ENCODE measurements around the gene BMPER. TPM values are rescaled to one million over a fixed set of nuclear protein-coding genes. Genes with fewer than 3 reads are reported as not detected.

Gene BMPER
- total RNA-seq, 8 experiments from 2014 or later, result 0.25 to 39.1 (median 2.4) TPM

GRCh38 chr7:33965183-33965744 is 59.9 kb downstream of the BMPER start:
- 50 to 100% (median 90%) methylated on average over 1 to 2 of the region's 2 CpGs; no CpG with 5 or more reads in 1 of the 10 experiments for whole genome bisulfite sequencing, 10 experiments
- in situ Hi-C loops (cut with MboI; ENCODE audit: low pct_unique_long_range_greater_than_20kb in 2 of 9, low sequenced_read_pairs in 9 of 9, unreplicated experiment in 9 of 9), result no loop called here
- ATAC-seq (replicated peaks in 6 of 8), result no peak
- no peak overlapping the region for H3K4me3 ChIP-seq
- no peak overlapping the region for H3K27ac ChIP-seq
- H3K4me1 ChIP-seq (replicated peaks in 1 of 2), result no peaks in the 10 kb centered on the region

GRCh38 chr7:33968591-33968990 is 63.3 kb downstream of the BMPER start:
- WGBS, 10 experiments, result 86 to 100% (median 100%) methylated on average over 1 of the region's 1 CpG; no CpG with 5 or more reads in 4 of the 10 experiments
- in situ Hi-C loops (cut with MboI; ENCODE audit: low pct_unique_long_range_greater_than_20kb in 2 of 9, low sequenced_read_pairs in 9 of 9, unreplicated experiment in 9 of 9), result no loop called here
- Histone ChIP-seq H3K4me1 (replicated peaks in 1 of 2) (no peaks in the 10 kb centered on the region), H3K27ac (no peak overlapping the region), H3K4me3 (no peak overlapping the region)
- no peak for ATAC-seq (replicated peaks in 6 of 8)

- ATAC-seq (replicated peaks in 6 of 8), result no peak
- Histone ChIP-seq H3K27ac (no peak overlapping the region), H3K4me1 (replicated peaks in 1 of 2) (no peaks in the 10 kb centered on the region), H3K4me3 (no peak overlapping the region)
- in situ Hi-C loops (cut with MboI; ENCODE audit: low pct_unique_long_range_greater_than_20kb in 2 of 9, low sequenced_read_pairs in 9 of 9, unreplicated experiment in 9 of 9), result no loop called here
- 52 to 100% (median 84%) methylated on average over 1 to 4 of the region's 5 CpGs for WGBS, 10 experiments
Observed at GRCh38 chr7:33970536-33970935, 65.2 kb downstream of the BMPER start.

GRCh38 chr7:33971106-33971505 is 65.8 kb downstream of the BMPER start:
- in situ Hi-C loops (cut with MboI; ENCODE audit: low pct_unique_long_range_greater_than_20kb in 2 of 9, low sequenced_read_pairs in 9 of 9, unreplicated experiment in 9 of 9), result no loop called here
- Histone ChIP-seq H3K4me3 (no peak overlapping the region), H3K4me1 (replicated peaks in 1 of 2) (no peaks in the 10 kb centered on the region), H3K27ac (no peak overlapping the region)
- 91 to 100% (median 100%) methylated on average over 1 to 3 of the region's 3 CpGs; no CpG with 5 or more reads in 2 of the 10 experiments for WGBS, 10 experiments
- no peak for ATAC-seq (replicated peaks in 6 of 8)

GRCh38 chr7:33973231-33974015 is 68.1 kb downstream of the BMPER start:
- Histone ChIP-seq H3K4me3 (no peak overlapping the region), H3K4me1 (replicated peaks in 1 of 2) (no peaks in the 10 kb centered on the region), H3K27ac (no peak overlapping the region)
- ATAC-seq (replicated peaks in 6 of 8), result peak in 3 of 8 experiments; percentile 52 to 71 (median 65)
- in situ Hi-C loops (cut with MboI; ENCODE audit: low pct_unique_long_range_greater_than_20kb in 2 of 9, low sequenced_read_pairs in 9 of 9, unreplicated experiment in 9 of 9), result no loop called here
- 17 to 94% (median 86%) methylated on average over 1 to 3 of the region's 5 CpGs; no CpG with 5 or more reads in 2 of the 10 experiments for WGBS, 10 experiments

GRCh38 chr7:33979300-33979806 is 74.0 kb downstream of the BMPER start:
- in situ Hi-C loops (cut with MboI; ENCODE audit: low pct_unique_long_range_greater_than_20kb in 2 of 9, low sequenced_read_pairs in 9 of 9, unreplicated experiment in 9 of 9), result no loop called here
- H3K4me3 ChIP-seq, result no peak overlapping the region
- 17 to 91% (median 65%) methylated on average over 1 to 6 of the region's 6 CpGs; no CpG with 5 or more reads in 1 of the 10 experiments for WGBS, 10 experiments
- ATAC-seq (replicated peaks in 6 of 8), result peak in 1 of 8 experiments; percentile 45
- no peaks in the 10 kb centered on the region for H3K4me1 ChIP-seq (replicated peaks in 1 of 2)
- no peak overlapping the region for H3K27ac ChIP-seq

DNA sequence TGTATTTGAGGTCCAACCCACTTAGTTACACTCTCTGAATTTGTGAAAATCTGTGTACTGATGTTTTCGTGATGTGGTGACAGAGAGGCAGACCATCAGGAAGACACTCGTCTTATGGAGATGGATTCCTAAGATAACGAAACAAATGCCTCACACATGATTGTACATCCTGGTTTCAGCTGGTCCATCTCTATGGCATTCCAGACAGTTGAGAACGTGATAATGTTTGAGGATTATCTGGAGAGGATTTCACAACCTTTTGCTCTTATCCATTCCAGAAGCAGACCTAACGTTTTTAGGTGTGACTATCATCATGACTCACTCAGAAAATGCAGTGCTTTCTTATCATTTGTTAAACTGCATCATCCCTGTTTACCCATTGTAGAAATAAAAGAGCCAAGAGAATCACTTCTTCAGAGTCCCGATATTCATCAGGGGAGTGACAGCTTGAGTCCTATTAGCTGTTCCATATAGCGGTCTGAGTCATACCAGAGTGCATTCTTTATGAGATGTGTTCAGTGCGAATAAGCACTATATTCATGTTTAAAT is 74.5 kb downstream of the BMPER start:
- no peak overlapping the region for H3K27ac ChIP-seq
- no peak overlapping the region for H3K4me3 ChIP-seq
- 0 to 90% (median 57%) methylated on average over 2 to 6 of the region's 8 CpGs; no CpG with 5 or more reads in 2 of the 10 experiments for WGBS, 10 experiments
- no peaks in the 10 kb centered on the region for H3K4me1 ChIP-seq (replicated peaks in 1 of 2)
- in situ Hi-C loops (cut with MboI; ENCODE audit: low pct_unique_long_range_greater_than_20kb in 2 of 9, low sequenced_read_pairs in 9 of 9, unreplicated experiment in 9 of 9), result loop anchor here in 1 of 9 experiments (5.0 kb wide), 1 partner anchor 107 kb away; no protein-coding TSS in a partner anchor
- ATAC-seq (replicated peaks in 6 of 8), result peak; percentile 28 to 99 (median 84)

DNA sequence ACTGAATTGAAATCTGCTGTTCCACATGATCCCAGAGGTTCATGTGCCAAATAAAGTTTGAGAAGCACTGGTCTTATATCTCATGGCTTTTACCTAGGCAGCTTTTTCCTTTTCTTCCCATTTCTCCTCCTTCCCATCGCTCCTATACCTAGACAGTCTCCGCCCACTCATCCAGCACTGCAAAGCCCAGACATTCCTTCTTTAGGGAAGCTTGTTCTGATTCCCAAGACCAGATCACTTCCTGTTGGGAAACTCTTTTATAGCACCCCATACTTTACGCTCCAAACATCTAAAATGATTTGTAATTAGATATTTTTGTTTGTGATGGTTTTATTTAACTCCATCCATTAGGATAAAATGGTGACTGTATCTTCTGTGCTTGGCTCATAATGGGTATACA is 75.9 kb downstream of the BMPER start:
- no peaks in the 10 kb centered on the region for H3K4me1 ChIP-seq (replicated peaks in 1 of 2)
- in situ Hi-C loops (cut with MboI; ENCODE audit: low pct_unique_long_range_greater_than_20kb in 2 of 9, low sequenced_read_pairs in 9 of 9, unreplicated experiment in 9 of 9), result loop anchor here in 1 of 9 experiments (5.0 kb wide), 1 partner anchor 106 kb away; no protein-coding TSS in a partner anchor
- no peak overlapping the region for H3K27ac ChIP-seq
- 50 to 100% (median 89%) methylated on average over 1 to 3 of the region's 3 CpGs; no CpG with 5 or more reads in 1 of the 10 experiments for WGBS, 10 experiments
- H3K4me3 ChIP-seq, result no peak overlapping the region
- no peak for ATAC-seq (replicated peaks in 6 of 8)

GRCh38 chr7:33981671-33982424 is 76.5 kb downstream of the BMPER start:
- no peak overlapping the region for H3K4me3 ChIP-seq
- ATAC-seq (replicated peaks in 6 of 8), result peak in 1 of 8 experiments; percentile 9
- H3K27ac ChIP-seq, result no peak overlapping the region
- WGBS, 10 experiments, result 4 to 100% (median 58%) methylated on average over 1 to 5 of the region's 5 CpGs; no CpG with 5 or more reads in 1 of the 10 experiments
- no peaks in the 10 kb centered on the region for H3K4me1 ChIP-seq (replicated peaks in 1 of 2)
- in situ Hi-C loops (cut with MboI; ENCODE audit: low pct_unique_long_range_greater_than_20kb in 2 of 9, low sequenced_read_pairs in 9 of 9, unreplicated experiment in 9 of 9), result loop anchor here in 1 of 9 experiments (5.0 kb wide), 1 partner anchor 105 kb away; no protein-coding TSS in a partner anchor

GRCh38 chr7:33982425-33982786 is 77.1 kb downstream of the BMPER start:
- 0 to 77% (median 43%) methylated on average over 1 to 2 of the region's 2 CpGs; no CpG with 5 or more reads in 3 of the 10 experiments for WGBS, 10 experiments
- ATAC-seq (replicated peaks in 6 of 8), result peak in 1 of 8 experiments; percentile 7
- H3K4me1 ChIP-seq (replicated peaks in 1 of 2), result no peaks in the 10 kb centered on the region
- H3K27ac ChIP-seq, result no peak overlapping the region
- in situ Hi-C loops (cut with MboI; ENCODE audit: low pct_unique_long_range_greater_than_20kb in 2 of 9, low sequenced_read_pairs in 9 of 9, unreplicated experiment in 9 of 9), result loop anchor here in 1 of 9 experiments (5.0 kb wide), 1 partner anchor 105 kb away; no protein-coding TSS in a partner anchor
- no peak overlapping the region for H3K4me3 ChIP-seq

DNA sequence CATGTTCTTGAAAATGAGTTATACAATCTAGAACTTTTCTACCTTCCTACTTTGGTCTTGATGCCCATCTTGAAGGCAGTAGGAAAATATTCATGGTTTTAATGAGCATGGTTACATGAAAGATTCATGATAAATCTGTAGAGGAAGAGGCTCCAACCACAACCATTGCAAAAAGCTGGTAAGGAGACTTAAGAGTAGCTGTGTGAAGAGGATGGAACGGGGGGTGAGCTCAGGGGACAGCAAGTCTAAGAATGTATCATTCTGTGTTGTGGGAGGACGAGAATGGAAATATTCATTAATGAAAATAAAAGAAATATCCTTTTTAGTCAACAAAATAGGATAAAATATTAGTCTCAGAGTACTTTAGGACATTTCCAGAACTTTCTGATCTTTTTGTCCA is 81.1 kb downstream of the BMPER start:
- Histone ChIP-seq H3K4me3 (no peak overlapping the region), H3K27ac (no peak overlapping the region), H3K4me1 (replicated peaks in 1 of 2) (no peaks in the 10 kb centered on the region)
- in situ Hi-C loops (cut with MboI; ENCODE audit: low pct_unique_long_range_greater_than_20kb in 2 of 9, low sequenced_read_pairs in 9 of 9, unreplicated experiment in 9 of 9), result no loop called here
- 20 to 88% (median 67%) methylated on average over 1 to 2 of the region's 2 CpGs; no CpG with 5 or more reads in 2 of the 10 experiments for WGBS, 10 experiments
- no peak for ATAC-seq (replicated peaks in 6 of 8)

Measured in motor neuron (in vitro differentiated cells).